Prostate gland (tissue), 2 donors: ENCODE measurements around the gene CHCHD6.

Experiments used
- CTCF ChIP-seq, 4 experiments: fragments of 200-600 bp in 2 of 4; fragments of 450-650 bp in 2 of 4; sonication (generic) in 2 of 4; IDR thresholded peaks; 1 replicate in 3 of 4; 2 replicates in 1 of 4; pipeline ENCODE4 v1.5.1; 2016 to 2019; ENCODE audit warnings: antibody characterized with exemption in 4 of 4, mild to moderate bottlenecking in 2 of 4, moderate library complexity in 2 of 4
- POLR2A ChIP-seq: fragments of 450-650 bp; IDR thresholded peaks from one replicate; pipeline ENCODE4 v1.6.1; 2016; ENCODE audit warnings: antibody characterized with exemption, mild to moderate bottlenecking
- POLR2AphosphoS5 ChIP-seq: sonication (generic); formaldehyde crosslinking; IDR thresholded peaks from one replicate; pipeline ENCODE4 v1.6.1; 2017; ENCODE audit warnings: antibody characterized with exemption

- no peak for TF ChIP-seq CTCF (IDR thresholded peaks at IDR 0.05)
- no peak for TF ChIP-seq POLR2A
- no peak for TF ChIP-seq POLR2AphosphoS5
Measured at GRCh38 chr3:126957776-126958637, 254.0 kb downstream of the CHCHD6 start.
